ENCODE data around the gene PDZD2.
"Not testable (repeated sequence)": the region's sequence is repeated elsewhere in the genome, so short reads cannot be mapped to it uniquely, and the experiment has no call there.

The PDZD2 gene

DNA sequence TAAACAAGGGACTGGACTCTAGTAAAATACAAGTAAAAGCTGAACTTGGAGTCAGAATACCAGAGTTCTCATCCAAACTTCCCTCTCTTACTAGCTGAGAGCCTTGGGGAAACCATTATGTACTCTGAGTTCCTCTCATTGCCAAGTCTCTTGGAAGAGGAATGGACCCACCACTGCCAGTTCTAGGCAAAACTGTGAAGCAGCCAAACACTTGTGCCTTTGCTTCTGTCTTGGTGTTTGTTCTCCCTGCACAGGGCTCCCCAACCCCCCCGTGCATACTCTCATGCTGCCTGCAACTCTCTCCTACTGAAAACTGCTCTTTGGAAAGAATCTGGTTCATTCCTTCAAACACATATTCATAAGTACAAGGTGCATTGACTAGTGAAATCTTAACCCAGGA lies 102.6 kb downstream of the PDZD2 start:
- DNase-seq: no peak

- DNase-seq: no peak
Measured at GRCh38 chr5:31743678-31744077, 104.7 kb downstream of the PDZD2 start.

- no peak for DNase-seq
Measured at GRCh38 chr5:31748458-31749172, 109.7 kb downstream of the PDZD2 start.

- DNase-seq: no peak
Measured at GRCh38 chr5:31750215-31750614, 111.3 kb downstream of the PDZD2 start.

DNA sequence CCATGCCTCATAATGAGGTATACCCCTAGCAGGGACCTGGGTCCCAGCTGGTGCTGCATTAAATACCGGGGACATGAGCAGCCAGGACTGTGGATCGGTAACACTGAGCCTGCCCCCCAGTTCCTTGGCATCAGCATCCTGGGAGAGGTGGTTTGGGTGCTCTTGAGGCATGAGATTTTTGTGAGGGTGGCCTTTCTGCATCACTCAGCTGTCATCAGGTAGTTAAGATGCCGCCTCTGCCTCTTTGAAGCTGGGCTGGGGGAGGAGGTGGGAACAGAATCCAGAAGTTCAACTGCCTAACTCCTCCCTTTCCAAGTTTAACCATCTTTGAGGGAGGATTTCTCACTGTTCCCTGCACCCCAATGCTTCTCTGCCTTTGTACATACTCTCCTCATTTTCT lies 112.7 kb downstream of the PDZD2 start:
- DNase-seq: no peak

DNA sequence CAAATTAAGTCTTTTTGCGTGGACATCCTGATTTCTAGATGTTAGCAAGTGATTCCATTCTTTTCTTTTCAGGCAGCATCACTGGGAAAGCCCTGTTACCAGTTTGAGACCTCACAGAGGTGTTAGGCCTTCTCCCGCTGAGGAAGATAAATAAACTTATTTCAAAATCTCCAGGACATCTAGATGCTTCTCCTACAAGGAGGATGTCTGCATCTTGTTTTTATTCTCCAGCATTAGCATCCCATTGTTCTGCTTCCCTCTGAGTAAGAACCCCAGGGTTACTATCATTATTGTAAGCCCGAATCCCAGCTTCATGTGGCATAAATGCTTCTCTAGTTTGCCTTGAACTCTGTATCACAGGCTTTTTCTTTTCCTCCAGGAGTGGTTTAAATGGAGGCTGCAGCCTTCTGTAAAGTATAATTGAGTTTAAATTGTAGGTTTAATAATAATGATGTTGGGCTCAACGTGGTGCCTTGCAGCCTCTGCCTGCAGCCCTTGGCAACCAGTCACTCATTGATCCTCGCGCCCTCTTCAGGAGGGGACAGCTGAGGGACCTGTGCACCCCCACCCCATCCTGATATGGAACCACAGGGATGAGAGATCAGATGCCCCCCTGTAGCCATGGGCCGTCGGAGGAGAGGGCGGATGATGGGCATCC lies 114.9 kb downstream of the PDZD2 start:
- DNase-seq: no peak

DNA sequence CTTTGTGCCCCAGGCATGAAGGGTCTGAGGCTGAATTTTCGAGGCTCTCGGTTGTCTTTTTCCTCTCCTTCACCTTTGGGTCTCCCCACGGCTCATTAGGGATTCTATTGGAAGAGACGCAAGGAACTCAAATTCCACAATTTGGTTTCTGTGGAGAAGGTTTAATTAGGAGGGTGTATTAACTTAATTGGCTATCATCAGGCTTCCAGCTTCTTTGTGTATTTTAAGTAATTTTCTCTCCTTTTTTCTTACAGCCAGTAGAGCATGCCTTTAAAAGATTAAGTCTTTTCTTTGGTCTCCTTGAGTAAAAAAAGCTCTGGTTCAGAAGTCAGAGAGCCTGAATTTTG lies 115.4 kb downstream of the PDZD2 start:
- DNase-seq: no peak

DNA sequence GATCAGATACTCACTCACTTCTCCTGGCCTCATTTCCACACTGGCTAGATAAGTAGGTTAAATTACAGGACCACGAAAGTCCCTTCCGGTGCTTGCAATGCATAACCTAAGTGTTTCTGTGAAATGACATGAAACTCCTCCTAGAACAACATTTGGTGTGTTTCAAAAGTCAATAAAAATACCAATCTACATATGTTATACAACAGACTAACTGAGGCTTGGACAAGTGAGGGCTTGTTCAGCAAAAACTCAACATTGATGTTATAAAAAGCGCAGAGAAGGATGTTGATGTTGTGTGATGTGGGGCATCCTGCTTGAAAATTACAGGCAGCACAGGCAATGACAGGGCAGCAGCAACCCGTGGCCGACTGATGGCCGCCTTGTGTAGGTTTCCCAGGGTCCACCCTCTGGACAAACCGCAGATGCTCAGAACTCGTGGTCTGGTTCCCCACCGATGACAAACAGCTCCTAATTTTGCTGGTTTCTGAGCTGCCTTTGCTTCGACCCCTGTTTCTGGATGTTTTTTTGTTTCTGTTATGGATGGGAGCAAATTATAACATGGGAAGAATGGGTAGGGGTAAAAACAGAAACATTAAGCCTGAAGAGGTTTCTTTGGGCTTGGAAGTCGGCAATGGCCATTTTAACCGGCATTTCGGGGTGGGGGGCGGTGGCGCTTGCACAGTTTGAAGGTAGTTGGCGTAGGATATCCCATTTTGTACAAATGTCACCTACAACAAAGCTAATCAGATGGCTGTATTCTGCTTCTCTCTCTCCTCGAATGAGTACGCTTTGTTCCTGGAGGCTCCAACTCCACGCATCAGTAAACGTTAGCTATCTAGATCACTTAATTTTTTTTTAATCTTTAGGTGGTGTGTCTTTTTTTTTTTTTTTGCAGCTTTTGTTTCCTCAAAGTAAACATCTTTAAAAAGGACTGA lies 116.1 kb downstream of the PDZD2 start:
- DNase-seq: no peak

DNA sequence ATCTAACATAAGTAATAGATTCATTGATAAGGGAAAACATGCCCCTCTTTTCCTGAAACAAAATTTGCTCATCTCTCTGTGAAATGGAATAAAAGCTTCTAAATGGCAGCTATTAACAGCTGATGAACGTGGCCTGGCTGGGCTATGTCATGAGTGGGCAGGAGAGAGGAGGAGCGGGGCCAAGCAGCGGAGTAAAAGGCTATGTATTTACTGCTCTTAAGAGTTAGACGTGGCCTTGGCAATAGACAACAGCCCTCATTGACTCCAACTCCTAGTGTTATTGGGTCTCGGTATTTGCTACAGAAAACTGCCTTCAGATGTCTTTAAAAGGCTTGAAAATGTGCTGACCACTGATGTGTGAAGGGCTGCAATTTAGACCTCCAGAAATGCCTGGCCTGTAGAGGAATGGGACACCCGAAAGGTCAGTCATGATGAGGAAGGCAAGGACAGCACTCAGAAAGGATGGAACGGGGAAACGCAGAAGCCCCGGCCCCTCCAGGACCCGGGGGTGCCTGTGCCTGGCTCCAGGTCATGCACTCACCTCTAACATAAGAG lies 116.8 kb downstream of the PDZD2 start:
- DNase-seq: no peak

DNA sequence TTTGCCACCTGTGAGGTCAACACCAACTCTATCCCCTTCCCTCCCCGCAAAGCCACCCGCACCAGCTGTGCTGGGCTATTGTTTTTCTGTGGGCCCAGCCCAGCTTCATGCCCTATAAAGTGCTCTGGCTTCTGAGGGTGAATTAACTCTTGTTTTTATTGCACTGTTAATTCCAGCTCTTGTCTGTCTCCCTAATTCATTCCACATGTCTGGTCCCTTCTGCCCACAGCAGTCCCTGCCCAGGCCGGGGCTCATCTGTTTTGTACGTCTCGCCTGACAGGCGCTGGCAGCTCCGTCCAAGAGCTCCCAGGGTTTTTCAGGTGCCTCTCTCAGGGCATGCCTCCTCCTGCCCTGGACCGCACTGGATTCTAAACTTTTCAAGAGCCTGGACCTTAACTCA lies 118.9 kb downstream of the PDZD2 start:
- DNase-seq: no peak

DNA sequence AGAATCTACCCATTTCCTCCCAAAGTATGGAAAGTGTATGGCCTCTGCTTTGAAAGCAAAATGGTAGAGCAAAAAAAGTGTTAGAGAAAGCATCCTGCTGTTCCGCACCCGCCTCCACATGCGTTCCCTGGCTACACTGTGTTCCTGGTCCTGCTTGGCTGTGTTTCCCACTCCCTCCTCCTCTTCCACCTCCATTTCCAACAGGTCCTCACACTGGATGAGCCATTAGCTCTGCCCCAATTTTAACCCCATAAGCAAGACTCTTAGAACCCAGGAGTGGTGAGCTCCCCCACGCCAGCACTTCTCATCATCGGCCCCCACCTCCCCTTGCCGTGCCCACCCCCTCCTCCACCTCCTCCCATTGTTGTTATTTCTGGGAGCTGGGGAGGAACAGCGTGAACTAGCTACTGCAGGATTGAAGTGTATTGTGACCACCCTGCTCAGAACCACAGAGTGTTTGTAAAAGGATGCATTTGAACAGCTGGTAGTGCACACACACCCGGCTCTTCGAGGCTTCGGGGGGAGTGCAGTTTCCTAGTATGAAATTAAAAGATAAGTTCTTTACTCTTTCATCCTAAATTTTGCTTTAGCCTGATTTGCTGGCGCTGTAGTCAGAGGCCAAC lies 120.0 kb downstream of the PDZD2 start:
- no peak for DNase-seq

DNA sequence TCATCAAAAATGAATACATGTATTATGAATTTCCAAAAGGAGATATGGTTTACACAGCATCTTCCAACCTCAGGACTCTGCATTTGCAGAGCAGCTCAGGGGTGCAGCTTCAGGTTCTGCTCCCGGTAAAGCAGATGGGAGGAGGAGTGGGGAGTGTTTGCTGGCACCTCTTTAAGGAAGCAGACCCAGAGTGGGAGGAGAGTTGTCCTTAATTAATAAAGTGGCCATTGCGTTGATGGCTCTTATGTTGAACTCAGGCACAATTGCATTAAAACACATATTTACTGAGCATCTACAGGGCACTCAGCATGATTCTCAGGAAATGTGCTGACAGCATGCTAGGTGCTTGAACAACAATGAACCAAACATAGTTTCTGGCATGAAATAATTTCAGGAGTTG lies 121.0 kb downstream of the PDZD2 start:
- DNase-seq: no peak

DNA sequence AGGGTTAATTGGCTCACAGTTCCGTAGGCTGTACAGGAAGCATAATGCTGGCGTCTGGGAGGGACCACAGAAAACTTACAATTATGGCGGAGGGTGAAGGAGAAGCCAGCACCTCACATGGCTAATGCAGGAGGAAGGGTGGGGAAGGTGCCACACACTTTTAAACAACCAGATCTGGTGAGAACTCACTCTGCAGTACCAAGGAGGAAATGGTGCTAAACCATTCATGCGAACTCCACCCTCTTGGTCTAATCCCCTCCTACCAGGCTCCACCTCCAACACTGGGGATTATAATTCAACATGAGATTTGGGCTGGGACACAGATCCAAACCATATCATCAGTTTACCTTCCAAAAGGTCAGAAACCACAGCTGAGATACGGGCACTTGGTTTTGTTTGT lies 122.9 kb downstream of the PDZD2 start:
- no peak for DNase-seq

DNA sequence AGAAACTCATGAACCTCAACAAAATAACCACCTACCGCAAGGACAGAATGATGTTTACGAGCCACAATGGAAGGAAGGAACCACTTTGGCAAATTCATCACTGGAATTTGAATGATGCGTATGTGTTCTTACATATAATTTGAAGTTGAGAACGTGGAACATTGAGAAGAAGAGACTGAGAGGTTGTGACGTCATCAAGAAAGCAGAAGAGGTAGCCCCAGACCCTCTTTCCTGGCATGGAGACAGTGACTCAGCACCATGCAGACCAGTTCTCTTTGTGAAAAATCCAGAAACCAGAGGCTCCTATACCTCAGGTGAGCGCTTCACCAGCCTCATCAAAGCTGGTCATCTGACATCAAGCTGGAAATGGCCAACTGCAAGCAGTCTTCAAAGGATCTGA lies 124.5 kb downstream of the PDZD2 start:
- DNase-seq: no peak

DNA sequence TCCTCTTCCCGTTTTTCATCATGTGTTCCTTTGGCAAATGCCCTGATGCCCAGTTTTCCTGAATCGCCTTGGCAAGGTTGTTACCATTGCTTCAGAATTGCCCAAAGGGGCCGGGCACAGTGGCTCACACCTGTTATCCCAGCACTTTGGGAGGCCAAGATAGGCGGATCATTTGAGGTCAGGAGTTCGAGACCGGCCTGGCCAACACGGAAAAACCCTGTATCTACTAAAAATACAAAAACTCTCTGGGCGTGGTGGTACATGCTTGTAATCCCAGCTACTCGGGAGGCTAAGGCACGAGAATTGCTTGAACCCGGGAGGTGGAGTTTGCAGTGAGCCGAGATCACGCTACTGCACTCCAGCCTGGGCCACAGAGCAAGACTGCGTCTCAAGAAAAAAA lies 125.8 kb downstream of the PDZD2 start:
- DNase-seq: not testable (repeated sequence)

- DNase-seq: no peak
Measured at GRCh38 chr5:31767335-31768031, 128.6 kb downstream of the PDZD2 start.

GRCh38 chr5:31768046-31768445 lies 129.1 kb downstream of the PDZD2 start:
- DNase-seq: no peak

- DNase-seq: no peak
Measured at GRCh38 chr5:31768784-31769183, 129.9 kb downstream of the PDZD2 start.

- no peak for DNase-seq
Measured at GRCh38 chr5:31769530-31769929, 130.6 kb downstream of the PDZD2 start.

GRCh38 chr5:31770132-31770720 lies 131.3 kb downstream of the PDZD2 start:
- DNase-seq: no peak

DNA sequence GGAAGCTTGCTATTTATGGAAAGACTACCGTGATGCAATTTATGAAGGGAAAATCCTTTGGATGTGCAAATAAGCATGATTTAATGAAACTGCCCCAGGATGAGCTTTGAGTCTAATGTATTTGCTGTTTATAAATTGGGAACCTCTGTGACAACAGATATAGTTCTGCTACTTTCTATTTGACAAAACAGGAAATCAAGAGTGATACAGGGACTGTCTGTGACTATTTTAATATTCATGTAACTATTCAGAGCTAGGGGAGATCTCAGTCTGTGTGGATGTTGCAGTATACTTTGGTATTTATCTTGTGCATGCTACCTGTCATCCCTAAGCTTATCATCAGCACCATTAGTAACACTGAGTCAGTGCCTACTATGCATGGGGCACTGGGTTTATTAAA lies 132.1 kb downstream of the PDZD2 start:
- no peak for DNase-seq

DNA sequence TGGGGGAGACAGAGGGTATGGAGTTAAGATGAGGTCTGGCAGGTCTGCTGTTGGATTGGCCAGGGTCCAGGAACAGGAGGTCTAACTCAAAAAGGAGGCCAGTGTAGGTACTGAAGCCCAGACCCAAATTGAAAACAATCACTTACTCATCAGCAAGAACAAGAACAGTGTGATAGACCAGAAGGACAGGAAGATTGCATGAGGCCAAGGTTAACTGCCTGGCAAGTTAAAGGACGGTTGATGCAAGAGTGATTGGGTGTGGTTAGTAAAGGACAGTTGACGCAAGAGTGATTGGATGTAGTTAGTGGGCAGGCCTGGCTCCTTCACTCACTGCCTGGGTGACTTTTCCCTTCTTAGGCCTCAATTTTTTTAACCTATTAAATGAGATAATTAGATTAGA lies 132.6 kb downstream of the PDZD2 start:
- DNase-seq: no peak

All from activated T-cell treated with anti-CD3 and anti-CD28 coated beads, Interleukin-2, amount 50 U/mL, for 1 hour (primary cell).